Caco-2 (cell line): ENCODE results near the gene ZBED5. TPM values are rescaled to one million over a fixed set of nuclear protein-coding genes. Genes with fewer than 3 reads are reported as not detected.
"Not testable (repeated sequence)": the region's sequence is repeated elsewhere in the genome, so short reads cannot be mapped to it uniquely, and the experiment has no call there.

Experiments used
- BruUV-seq: library from RNA; stranded (reverse); fragments of 400-500 nt; replicated peaks from 2 replicates; lab custom pipeline; 2021; lab: Mats Ljungman, UMichigan
- CTCF ChIA-PET: fragments of 300-600 bp; sonication (Branson Sonifier 250); formaldehyde crosslinking; loops from one replicate; lab custom pipeline; 2022; ENCODE audit warnings: antibody characterized with exemption; lab: Charles Lee
- POLR2A ChIA-PET: fragments of 300-600 bp; sonication (Branson Sonifier 250); formaldehyde crosslinking; loops from one replicate; lab custom pipeline; 2022; ENCODE audit warnings: antibody characterized with exemption; lab: Charles Lee
- DNase-seq, 2 experiments: peaks; one replicate each; pipeline versions ENCODE4 v3.0.0 to v3.0.0-alpha.2; 2020 to 2022
- H3K27me3 ChIP-seq: replicated peaks from 2 replicates; pipeline ENCODE4 v1.6.0; 2011; ENCODE audit warnings: low read length; ENCODE audit not compliant: control insufficient read depth, insufficient read depth
- H3K36me3 ChIP-seq: 2 replicates; pipeline ENCODE4 v1.5.1; 2011; ENCODE audit warnings: low read length; ENCODE audit not compliant: control insufficient read depth, insufficient read depth
- H3K4me1 ChIP-seq: fragments of 250-450 bp; sonication (Bioruptor Pico); 2 replicates; pipeline ENCODE4 v1.5.1; 2020; ENCODE audit warnings: mild to moderate bottlenecking
- H3K4me3 ChIP-seq: 2 replicates; pipeline ENCODE4 v1.5.1; 2011; ENCODE audit warnings: low read depth, mild to moderate bottlenecking, control low read depth, low read length
- H3K9me3 ChIP-seq: fragments of 250-450 bp; sonication (Bioruptor Pico); 2 replicates; pipeline ENCODE4 v1.5.1; 2020; ENCODE audit warnings: mild to moderate bottlenecking, moderate library complexity
- H3K27ac Mint-ChIP-seq: one replicate; pipeline ENCODE4 v1.8.0; 2022; ENCODE audit warnings: mixed read lengths; ENCODE audit not compliant: unreplicated experiment
- H3K27me3 Mint-ChIP-seq: one replicate; pipeline ENCODE4 v1.8.0; 2022; ENCODE audit warnings: mixed read lengths; ENCODE audit not compliant: insufficient read depth, unreplicated experiment
- H3K36me3 Mint-ChIP-seq: one replicate; pipeline ENCODE4 v1.8.0; 2022; ENCODE audit warnings: mild to moderate bottlenecking, mixed read lengths; ENCODE audit not compliant: insufficient read depth, unreplicated experiment
- H3K4me1 Mint-ChIP-seq: one replicate; pipeline ENCODE4 v1.8.0; 2022; ENCODE audit warnings: low read depth, mixed read lengths; ENCODE audit not compliant: unreplicated experiment
- H3K4me3 Mint-ChIP-seq: one replicate; pipeline ENCODE4 v1.8.0; 2022; ENCODE audit warnings: mild to moderate bottlenecking, moderate library complexity, mixed read lengths; ENCODE audit not compliant: unreplicated experiment
- H3K9me3 Mint-ChIP-seq: one replicate; pipeline ENCODE4 v1.8.0; 2022; ENCODE audit warnings: mixed read lengths; ENCODE audit not compliant: unreplicated experiment
- CTCF ChIP-seq, 2 experiments: fragments of 200-600 bp in 1 of 2; IDR thresholded peaks; 1 replicate in 1 of 2; 2 replicates in 1 of 2; pipeline versions ENCODE4 v1.5.1 to v1.8.0; 2011 to 2022; ENCODE audit warnings: antibody characterized with exemption in 1 of 2, control low read depth in 1 of 2, inconsistent platforms in 1 of 2, low read depth in 1 of 2, low read length in 1 of 2, mild to moderate bottlenecking in 1 of 2, moderate library complexity in 1 of 2; ENCODE audit not compliant: insufficient read depth in 1 of 2, severe bottlenecking in 1 of 2, unreplicated experiment in 1 of 2
- intact Hi-C: fragments of 100-400 bp; cut with micrococcal nuclease; formaldehyde crosslinking; loops from one replicate; pipeline ENCODE4 v1.10.0; 2022; ENCODE audit not compliant: unreplicated experiment
- total RNA-seq: library from RNA; stranded (reverse); gene quantifications from 2 replicates; pipeline ENCODE4 v1.2.3, GENCODE V29; 2022

Gene ZBED5
- total RNA-seq, 1 experiment from 2014 or later = 53.2 TPM

GRCh38 chr11:10886652-10887250 is 28.9 kb upstream of the ZBED5 start:
- no peak for TF ChIP-seq CTCF (IDR thresholded peaks at IDR 0.05; ENCODE audit: insufficient read depth in 1 of 2, low read depth in 1 of 2, low read length in 1 of 2, severe bottlenecking in 1 of 2, unreplicated experiment in 1 of 2)
- Histone ChIP-seq H3K4me1 (0 out of 2 replicates have a peak, but pooled peaks cover 8% of the 10 kb centered on the region), H3K27me3 (no peaks in the 10 kb centered on the region), H3K4me3 (no peak overlapping the region), H3K36me3 (no peaks in the 10 kb centered on the region), H3K9me3 (peaks cover 25% of the 10 kb centered on the region)
- intact Hi-C loops = no loop called here
- no peak overlapping the region for H3K27ac Mint-ChIP-seq
- no peak overlapping the region for H3K4me3 Mint-ChIP-seq
- H3K36me3 Mint-ChIP-seq = peaks cover 8% of the 10 kb centered on the region
- CTCF ChIA-PET = no interaction called here
- no peaks in the 10 kb centered on the region for H3K4me1 Mint-ChIP-seq
- H3K27me3 Mint-ChIP-seq = no peaks in the 10 kb centered on the region
- DNase-seq = no peak
- no TSS peak for BruUV-seq
- peaks cover 48% of the 10 kb centered on the region for H3K9me3 Mint-ChIP-seq
- POLR2A ChIA-PET = interaction anchor here (0.5 kb wide), 1 partner anchor 29 kb away, joined by 3 read pairs; the partner anchor contains the start of gene ZBED5

GRCh38 chr11:10885703-10886363 is 28.0 kb upstream of the ZBED5 start:
- ChIA-PET POLR2A (interaction anchor here (0.5 kb wide), 1 partner anchor 28 kb away, joined by 3 read pairs; the partner anchor contains the start of gene ZBED5), CTCF (no interaction called here)
- peaks cover 43% of the 10 kb centered on the region for H3K9me3 Mint-ChIP-seq

GRCh38 chr11:10884292-10884691 is 26.4 kb upstream of the ZBED5 start:
- H3K9me3 Mint-ChIP-seq = peaks cover 27% of the 10 kb centered on the region
- CTCF ChIA-PET, BruUV-seq: not testable (repeated sequence)

More at GRCh38 chr11:10885703-10886363, 28.0 kb upstream of the ZBED5 start:
- no peak for TF ChIP-seq CTCF (IDR thresholded peaks at IDR 0.05; ENCODE audit: insufficient read depth in 1 of 2, low read depth in 1 of 2, low read length in 1 of 2, severe bottlenecking in 1 of 2, unreplicated experiment in 1 of 2)
- peaks cover 8% of the 10 kb centered on the region for H3K36me3 Mint-ChIP-seq
- Histone ChIP-seq H3K4me1 (0 out of 2 replicates have a peak, but pooled peaks cover 8% of the 10 kb centered on the region), H3K27me3 (no peaks in the 10 kb centered on the region), H3K36me3 (no peaks in the 10 kb centered on the region), H3K9me3 (peaks cover 25% of the 10 kb centered on the region), H3K4me3 (no peak overlapping the region)
- DNase-seq = no peak
- H3K4me1 Mint-ChIP-seq = no peaks in the 10 kb centered on the region
- no peaks in the 10 kb centered on the region for H3K27me3 Mint-ChIP-seq
- intact Hi-C loops = no loop called here
- no peak overlapping the region for H3K4me3 Mint-ChIP-seq
- H3K27ac Mint-ChIP-seq = no peak overlapping the region
- no TSS peak for BruUV-seq

More at GRCh38 chr11:10884292-10884691, 26.4 kb upstream of the ZBED5 start:
- H3K27me3 ChIP-seq, H3K27ac Mint-ChIP-seq, H3K36me3 ChIP-seq, H3K4me1 Mint-ChIP-seq, H3K27me3 Mint-ChIP-seq, H3K4me1 ChIP-seq, POLR2A ChIA-PET, H3K4me3 Mint-ChIP-seq, intact Hi-C loops, H3K4me3 ChIP-seq, H3K36me3 Mint-ChIP-seq: not testable (repeated sequence)
- peak; percentile 76 to 84 for DNase-seq
- peaks cover 25% of the 10 kb centered on the region for H3K9me3 ChIP-seq
